GM18951 (cell line): ENCODE results near the gene WIPF1.

ENCODE experiments used
- POLR2A ChIP-seq: IDR thresholded peaks from 4 replicates; pipeline ENCODE4 v1.6.1; 2011; ENCODE audit warnings: mild to moderate bottlenecking; ENCODE audit not compliant: insufficient read length, insufficient read depth; ENCODE audit errors: extremely low read depth
- in situ Hi-C: fragments of 300-500 bp; cut with MboI; formaldehyde crosslinking; loops from one replicate; pipeline ENCODE4 v1.12.0; 2022; ENCODE audit warnings: low sequenced_read_pairs, mixed read lengths, inconsistent platforms; ENCODE audit not compliant: unreplicated experiment

Gene WIPF1

DNA sequence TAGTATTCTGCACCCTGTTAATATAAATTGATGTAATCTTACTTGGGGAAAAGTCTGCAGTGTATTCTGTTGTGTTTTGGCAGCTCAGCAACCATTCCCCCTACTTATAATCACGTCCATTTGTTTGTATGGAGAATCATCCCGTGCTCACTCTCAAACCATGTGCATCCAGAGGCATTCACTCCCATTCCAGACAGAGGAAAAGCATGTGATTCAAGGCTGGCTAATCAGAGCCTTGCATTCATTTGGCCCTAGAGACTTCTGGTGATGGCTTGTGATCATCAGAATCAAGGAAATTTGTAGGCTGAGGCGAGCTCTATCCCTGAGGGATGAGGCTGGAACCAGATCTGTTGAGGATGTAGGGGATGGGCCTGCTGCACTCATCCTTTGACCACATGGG lies 5.1 kb upstream of the WIPF1 start:
- TF ChIP-seq POLR2A, result no peak

DNA sequence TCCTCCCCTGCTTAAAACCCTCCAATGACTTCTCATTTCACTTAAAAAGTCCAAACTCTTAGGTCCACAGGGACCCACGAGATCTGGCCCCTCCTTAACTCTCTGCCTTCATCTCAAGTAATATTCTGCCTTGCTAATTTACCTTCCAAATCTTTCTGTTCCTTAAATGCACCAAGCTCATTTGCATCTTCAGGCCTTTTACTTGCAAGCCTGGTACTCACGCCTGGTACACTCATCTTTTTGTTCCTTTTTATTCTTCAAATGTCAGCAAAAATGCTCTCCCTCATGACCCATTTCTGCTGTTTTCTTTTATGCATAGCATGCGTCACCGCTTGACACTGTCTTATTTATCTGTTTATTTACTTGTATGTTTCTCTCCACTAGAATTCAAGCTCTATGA lies 2.7 kb upstream of the WIPF1 start:
- TF ChIP-seq POLR2A, result peak; percentile 33
- in situ Hi-C loops, result loop anchor here (10.0 kb wide), 1 partner anchor 84 kb away; no protein-coding TSS in a partner anchor

More for the DNA sequence above, 5.1 kb upstream of the WIPF1 start:
- in situ Hi-C loops, result loop anchor here (10.0 kb wide), 1 partner anchor 82 kb away; no protein-coding TSS in a partner anchor

DNA sequence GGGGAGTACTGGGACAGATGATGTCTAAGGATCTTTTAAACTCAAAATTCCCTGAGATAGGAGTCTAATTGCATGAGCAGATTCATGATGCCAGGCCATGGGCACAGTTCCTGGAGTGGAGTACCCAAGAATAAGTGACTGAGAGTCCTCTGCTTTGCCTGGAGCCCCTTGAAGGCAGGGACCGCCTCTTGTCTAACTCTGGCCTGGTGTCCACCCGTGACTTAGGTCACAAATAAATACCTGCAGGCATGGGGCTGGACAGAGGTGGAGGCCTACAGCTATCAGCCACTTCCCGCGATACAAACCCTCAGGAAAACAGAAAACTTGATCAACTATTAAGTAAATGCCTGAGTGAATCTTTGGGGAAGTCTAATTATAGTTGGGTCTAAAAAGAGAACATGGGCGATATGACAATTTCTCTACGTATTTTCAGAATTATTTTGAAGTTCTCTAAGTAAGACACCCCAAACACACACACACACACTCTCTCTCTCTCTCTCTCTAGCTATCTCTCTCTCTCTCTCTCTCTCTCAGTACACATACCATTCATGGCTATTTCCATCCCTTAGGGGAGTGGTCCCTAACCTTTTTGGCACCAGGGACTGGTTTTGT lies 1.8 kb upstream of the WIPF1 start:
- in situ Hi-C loops, result no loop called here
- no peak for TF ChIP-seq POLR2A

DNA sequence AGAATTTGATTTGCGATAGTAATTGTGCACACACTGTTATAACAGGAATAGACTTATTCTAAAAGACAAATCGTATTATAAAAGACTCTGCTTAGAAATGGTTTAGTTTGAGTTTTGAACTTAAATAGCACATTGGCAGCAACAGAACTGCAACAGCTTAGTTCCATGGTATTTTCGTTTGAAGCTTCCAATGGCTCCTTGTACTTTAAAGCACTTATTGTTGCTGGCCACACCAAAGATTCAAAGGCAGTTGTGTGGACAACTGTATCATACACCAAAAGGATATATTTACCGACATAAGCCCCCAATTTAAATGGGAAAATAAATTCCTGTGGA lies 627 bp downstream of the WIPF1 start:
- in situ Hi-C loops, result no loop called here
- no peak for TF ChIP-seq POLR2A

DNA sequence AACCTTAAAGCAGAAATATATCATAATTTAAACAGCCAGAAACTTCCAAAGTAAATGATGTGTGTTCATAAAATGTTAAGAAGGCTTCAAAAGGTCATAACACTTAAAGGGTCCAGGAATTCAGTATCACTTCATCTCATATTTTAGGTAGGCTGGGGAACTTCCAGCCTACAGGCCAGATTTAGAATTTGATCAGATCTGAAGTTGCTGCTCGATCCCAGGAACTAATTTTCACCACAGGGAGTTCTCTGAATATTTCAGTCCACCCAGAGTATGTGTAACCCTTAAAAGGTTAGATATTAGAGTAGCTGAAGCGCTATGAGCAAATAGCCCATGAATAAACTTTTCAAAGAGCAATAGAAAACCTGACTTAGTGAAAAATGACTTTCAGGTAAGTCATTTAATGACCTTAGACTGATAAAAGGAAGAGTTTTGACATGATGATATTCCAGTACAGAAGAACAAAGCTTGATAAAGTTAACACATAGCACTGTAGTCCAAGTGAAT lies 1.7 kb downstream of the WIPF1 start:
- no peak for TF ChIP-seq POLR2A
- in situ Hi-C loops, result no loop called here

DNA sequence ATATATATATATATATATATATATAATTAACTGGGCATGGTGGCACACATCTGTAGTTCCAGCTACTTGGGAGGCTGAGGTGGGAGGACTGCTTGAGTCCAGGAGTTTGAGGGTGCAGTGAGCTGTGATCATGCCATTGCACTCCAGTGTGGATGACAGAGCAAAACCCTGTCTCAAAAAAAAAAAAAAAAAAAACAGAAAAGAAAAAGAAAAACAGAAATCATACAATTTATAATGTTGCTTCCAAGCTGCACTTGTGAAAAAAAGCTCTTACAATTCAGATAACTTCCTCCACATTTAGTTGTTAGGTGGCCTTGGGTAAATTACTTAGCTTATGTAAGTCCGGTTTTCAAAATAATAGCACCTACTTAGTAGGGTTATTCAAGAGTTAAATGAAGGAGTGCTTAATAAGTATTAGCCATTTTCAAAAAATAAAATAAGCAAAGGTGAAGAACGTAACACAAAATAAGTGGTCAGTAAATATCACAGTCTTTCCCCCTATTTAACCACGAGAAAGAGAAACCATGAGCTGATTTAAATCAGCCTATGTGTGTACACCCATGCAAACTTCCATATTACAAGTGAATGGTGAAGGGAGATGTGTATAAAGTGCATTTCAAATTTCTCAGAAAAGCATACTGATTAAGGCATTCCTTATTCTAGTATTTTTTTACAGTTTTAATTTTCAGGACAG lies 2.3 kb downstream of the WIPF1 start:
- in situ Hi-C loops, result no loop called here
- no peak for TF ChIP-seq POLR2A

DNA sequence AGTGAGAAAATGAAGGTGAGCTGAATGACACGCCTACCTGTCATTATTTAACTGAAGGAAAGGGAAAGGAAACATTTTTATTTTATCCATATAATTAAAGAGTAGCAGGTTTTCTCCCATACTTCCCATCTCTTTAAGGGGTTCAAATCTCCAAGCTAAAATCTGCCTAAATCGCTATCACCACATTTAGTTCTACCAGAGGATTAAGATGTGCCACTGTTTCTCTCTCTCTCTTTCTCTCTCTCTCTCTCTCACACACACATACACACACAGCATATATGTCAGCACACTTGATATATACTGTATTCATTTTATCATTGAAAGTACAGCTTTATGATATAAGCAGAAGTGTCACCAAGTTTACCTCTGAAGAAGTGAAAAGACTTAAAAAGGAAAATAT lies 3.1 kb downstream of the WIPF1 start:
- TF ChIP-seq POLR2A, result no peak
- in situ Hi-C loops, result no loop called here

DNA sequence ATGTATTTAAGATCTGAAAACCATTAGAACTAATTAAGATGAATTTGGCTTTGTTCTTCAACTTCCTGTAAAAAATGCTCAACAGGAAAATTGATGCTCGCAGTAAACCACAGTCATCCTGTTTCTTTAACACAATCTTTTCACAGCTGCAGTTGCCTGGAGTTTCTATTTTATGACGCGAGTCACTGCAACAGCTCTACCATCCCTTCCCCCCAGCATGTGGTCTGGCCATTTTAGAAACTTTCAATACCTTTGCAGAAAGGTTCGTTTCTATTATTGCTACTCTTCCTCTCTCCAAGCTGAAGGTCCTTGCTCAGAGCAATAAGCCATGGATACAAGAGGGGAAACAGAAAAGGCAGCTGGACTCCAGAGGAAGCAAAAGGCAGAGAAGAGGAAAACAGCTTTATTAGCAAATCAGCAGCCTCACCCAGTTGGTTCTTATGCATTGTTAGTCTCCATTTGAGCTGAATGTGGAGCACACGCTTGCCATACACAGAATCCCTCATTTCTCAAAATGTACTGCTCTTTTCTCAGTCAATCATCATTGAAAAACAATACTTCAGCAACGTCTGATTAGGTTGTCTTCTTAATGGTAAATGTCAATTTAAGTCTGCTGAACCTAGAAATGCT lies 3.9 kb downstream of the WIPF1 start:
- in situ Hi-C loops, result no loop called here
- TF ChIP-seq POLR2A, result no peak

DNA sequence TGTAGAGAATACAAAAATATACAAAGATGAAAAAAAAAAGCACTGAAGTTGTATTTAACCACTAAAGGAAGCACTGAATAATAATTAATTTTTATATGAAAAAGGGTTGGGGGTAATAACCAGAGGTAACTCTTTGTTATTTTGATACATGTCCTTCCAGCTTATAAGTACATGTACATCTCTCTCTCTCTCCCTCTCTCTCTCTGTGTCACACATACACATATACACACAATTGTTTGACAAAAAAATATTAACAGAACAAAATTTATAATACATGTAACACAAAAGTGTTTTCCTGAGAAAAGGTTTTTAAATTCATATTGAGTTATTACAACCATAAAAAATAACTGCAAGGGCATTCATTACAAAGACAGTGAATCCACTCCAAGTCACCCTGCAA lies 4.6 kb downstream of the WIPF1 start:
- no peak for TF ChIP-seq POLR2A

DNA sequence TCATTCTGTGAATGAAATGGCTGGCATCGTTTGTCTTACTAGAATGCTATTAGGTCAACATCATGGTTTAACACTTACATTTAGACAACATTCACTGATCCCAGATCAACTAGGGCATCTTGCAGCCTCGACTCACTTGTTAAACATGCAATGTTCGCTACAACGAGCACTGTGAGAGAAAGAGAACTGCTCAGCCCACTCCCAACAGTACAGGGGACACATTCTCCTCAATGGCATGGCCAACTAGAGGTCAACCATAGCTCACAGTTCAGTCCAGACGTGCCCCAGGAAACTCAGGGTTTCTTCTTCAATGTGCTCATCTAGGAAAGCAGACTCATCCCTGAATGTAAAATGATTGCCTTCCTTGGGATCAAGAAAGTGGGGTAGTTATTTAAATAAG lies 5.9 kb downstream of the WIPF1 start:
- in situ Hi-C loops, result no loop called here
- no peak for TF ChIP-seq POLR2A

More for the DNA sequence above, 4.6 kb downstream of the WIPF1 start:
- in situ Hi-C loops, result no loop called here

DNA sequence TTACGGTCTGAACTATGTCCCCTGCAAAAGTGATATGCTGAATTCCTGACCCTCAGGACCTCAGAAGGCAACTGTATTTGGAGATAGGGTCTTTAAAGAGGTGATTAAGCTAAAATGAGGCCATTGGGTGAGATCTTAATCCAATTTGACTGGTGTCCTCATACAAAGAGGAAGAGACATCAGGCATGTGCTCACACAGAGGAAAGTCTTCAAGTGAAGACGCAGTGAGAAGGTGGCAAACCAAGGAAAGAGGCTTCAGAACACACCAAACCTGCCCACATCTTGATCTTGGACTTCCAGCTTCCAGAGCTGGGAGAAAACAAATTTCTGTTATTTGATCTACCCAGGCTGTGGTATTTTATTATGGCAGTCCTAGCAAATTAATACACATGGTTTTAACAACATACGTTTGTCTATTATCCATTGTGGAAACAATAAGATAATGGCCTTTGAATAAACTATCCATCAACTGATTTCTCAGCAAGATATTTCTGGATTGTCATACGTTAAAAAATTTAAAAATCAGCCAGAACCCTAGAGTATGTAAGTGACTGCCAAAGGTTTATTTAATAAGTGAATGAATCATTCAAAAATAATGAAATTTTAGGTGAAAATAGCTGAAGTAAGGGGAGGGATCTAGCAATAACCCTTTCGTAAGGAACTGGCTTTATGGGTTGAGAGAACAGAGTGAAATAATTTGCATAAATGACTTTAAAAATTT lies 6.5 kb downstream of the WIPF1 start:
- no peak for TF ChIP-seq POLR2A
- in situ Hi-C loops, result no loop called here

DNA sequence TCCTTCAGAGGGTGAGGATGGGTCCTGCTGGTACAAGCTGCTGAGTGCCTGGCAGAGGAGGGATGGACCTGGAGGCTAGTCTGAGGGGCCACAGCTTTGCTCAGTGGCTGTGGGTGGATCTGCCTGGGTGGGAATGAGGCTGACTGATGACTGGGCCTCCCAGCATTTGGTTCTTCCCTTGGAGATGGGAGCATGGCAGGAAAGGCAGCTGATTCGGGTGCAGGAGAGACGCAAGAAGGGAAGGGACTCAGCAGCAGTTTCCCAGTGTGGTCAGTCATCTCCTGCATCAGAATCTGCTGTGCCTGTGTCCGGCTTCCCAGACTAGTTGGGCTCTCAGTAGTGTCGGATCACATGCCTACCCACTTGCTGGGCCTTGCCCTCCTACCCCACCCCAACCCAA lies 7.3 kb downstream of the WIPF1 start:
- in situ Hi-C loops, result no loop called here
- TF ChIP-seq POLR2A, result no peak

DNA sequence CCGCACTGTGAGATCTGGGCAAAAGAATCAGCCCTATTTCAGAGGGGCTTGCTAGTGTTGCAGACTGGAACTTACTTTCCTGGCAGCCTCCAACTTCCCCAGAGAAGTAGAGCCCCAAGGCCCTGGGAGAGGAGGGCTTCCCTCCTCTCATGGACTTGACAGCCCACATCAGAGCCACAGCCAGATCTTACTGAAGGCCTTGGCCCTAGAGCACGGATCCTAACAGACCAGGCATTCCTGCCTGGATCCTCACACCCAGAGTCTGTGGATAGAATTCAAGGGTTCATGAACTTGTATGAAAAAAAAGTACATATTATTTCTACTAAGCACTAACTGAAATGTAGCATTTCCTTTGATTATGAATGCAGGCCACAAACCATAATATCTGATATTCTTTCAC lies 8.3 kb downstream of the WIPF1 start:
- in situ Hi-C loops, result no loop called here
- TF ChIP-seq POLR2A, result no peak

DNA sequence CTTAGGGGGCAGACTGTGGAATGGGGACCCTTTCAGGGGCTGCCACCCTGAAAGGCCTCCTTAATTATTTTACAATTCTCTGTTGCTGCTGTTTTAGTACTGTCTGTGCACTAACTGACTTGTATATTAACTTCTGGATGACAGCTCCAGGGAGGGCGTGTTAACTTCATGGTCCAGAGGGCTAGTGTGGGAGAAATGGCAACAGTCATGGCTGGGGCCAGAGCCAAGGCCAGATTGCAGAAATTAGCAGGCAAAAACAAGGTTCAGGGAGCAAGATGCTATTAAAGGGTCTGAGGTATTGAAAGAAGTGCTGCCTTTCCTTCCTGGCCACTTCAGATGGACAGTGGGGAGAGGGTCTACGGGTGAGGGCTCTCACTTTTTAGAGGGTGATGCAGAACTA lies 9.1 kb downstream of the WIPF1 start:
- in situ Hi-C loops, result no loop called here

DNA sequence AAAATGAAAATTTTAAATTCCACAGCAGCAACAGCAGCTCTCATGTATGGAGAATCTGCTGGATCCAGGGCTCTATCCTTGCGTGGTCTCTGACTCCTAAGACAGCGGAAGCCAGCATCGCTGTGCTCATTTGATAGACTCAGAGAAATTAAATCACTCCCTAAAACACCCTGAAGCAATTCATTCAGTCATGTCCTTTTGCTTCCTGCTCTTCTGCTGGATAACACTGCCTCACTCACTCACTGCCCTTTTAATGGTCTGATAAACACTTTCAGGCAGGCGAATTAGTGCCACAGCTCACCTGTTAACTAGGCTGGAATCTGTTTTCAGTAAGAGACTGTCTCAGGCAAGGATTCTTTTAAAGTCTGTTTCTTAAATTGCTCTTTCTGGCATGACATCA lies 10.0 kb downstream of the WIPF1 start:
- TF ChIP-seq POLR2A, result no peak
- in situ Hi-C loops, result no loop called here

More for the DNA sequence above, 9.1 kb downstream of the WIPF1 start:
- TF ChIP-seq POLR2A, result no peak
